Activated effector memory CD4-positive, alpha-beta T cell treated with Interleukin-2 at 50 U/mL for 16 hours (primary cell): Measurements from ENCODE around the gene PTPN23.
A peak's percentile ranks its signal among the peaks of the same experiment; 100 is the strongest.
"Not testable (repeated sequence)": the region's sequence is repeated elsewhere in the genome, so short reads cannot be mapped to it uniquely, and the experiment has no call there.

Source experiments
- DNase-seq: peaks from one replicate; pipeline ENCODE4 v3.0.0-alpha.2; 2020

PTPN23 gene, protein sequence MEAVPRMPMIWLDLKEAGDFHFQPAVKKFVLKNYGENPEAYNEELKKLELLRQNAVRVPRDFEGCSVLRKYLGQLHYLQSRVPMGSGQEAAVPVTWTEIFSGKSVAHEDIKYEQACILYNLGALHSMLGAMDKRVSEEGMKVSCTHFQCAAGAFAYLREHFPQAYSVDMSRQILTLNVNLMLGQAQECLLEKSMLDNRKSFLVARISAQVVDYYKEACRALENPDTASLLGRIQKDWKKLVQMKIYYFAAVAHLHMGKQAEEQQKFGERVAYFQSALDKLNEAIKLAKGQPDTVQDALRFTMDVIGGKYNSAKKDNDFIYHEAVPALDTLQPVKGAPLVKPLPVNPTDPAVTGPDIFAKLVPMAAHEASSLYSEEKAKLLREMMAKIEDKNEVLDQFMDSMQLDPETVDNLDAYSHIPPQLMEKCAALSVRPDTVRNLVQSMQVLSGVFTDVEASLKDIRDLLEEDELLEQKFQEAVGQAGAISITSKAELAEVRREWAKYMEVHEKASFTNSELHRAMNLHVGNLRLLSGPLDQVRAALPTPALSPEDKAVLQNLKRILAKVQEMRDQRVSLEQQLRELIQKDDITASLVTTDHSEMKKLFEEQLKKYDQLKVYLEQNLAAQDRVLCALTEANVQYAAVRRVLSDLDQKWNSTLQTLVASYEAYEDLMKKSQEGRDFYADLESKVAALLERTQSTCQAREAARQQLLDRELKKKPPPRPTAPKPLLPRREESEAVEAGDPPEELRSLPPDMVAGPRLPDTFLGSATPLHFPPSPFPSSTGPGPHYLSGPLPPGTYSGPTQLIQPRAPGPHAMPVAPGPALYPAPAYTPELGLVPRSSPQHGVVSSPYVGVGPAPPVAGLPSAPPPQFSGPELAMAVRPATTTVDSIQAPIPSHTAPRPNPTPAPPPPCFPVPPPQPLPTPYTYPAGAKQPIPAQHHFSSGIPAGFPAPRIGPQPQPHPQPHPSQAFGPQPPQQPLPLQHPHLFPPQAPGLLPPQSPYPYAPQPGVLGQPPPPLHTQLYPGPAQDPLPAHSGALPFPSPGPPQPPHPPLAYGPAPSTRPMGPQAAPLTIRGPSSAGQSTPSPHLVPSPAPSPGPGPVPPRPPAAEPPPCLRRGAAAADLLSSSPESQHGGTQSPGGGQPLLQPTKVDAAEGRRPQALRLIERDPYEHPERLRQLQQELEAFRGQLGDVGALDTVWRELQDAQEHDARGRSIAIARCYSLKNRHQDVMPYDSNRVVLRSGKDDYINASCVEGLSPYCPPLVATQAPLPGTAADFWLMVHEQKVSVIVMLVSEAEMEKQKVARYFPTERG (N-terminal part only)

DNA sequence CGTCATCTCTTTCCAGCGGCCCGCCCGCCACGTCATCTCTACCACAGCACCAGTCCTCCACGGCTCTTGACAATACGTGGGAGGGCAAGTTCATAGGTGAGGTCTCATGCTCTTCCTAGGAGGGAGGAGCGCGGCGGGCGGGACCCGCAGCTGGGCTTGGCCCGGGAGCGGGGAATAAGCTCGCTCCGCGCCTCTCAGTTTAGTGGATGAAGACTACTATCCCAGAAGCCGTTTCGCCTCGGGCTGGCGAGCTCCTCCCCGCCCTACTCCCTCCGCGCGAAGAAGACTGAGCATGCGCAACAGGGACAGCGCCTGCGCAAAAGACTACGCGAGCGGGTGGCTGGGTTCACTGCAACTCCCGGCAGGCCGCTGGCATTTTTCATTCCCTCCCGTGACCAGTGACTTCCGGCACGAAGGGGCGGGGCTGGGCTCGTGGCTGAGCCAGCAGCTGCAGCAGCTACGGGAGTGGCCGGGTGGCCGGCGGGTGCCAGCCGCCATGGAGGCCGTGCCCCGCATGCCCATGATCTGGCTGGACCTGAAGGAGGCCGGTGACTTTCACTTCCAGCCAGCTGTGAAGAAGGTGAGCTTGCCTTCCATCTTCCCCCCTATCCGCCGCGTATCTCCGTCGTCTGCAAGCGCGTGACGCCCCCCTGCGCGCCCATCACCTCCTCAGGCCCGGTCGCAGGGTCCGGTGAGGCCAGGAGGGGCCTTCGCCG, at the start of gene PTPN23:
Gene PTPN23 (plus strand): TSS at position 421 of the 716 bp plus-strand sequence. CDS start 76 bp downstream, at position 497.
- DNase-seq: peak; percentile 99

DNA sequence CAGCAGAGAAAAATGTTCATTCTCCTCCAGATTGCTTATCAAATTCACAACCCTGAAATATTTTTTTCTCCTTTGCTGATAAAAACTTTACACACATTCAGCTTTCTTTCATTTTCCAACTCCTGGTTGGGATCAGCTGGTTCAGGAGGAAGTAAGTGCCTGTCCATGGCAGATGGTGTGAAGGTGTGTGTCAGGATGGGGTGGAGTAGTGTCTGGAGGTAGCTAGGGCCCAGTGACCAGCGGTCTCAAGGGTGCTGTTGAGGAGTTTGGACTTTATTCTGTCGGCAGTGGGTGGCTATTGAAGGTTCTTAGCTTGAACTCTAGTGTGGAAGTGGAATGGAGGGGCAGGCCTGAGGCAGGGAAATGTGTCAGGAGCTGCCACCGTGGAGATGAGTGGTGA, 46.9 kb upstream of the PTPN23 start:
- DNase-seq: no peak

DNA sequence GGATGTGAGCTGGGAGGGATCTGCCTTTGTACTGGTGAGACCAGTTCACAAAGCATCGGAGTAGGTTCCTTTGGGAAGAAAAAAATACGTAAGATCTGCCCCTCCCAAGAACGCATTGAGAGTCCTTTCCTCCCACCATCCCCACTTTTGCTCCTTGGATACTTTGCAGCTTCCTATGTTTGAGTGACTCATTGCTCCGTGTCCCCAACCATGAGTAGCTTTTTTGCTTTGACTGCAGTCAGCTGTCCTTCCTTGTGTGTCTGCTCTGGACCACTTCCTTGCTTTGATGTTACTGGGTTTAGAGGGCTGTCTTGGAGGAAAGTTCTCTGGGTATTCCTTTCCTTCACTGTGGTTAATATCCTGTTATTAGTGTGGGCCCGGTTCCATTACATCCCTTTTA, 43.2 kb upstream of the PTPN23 start:
- DNase-seq: no peak

DNA sequence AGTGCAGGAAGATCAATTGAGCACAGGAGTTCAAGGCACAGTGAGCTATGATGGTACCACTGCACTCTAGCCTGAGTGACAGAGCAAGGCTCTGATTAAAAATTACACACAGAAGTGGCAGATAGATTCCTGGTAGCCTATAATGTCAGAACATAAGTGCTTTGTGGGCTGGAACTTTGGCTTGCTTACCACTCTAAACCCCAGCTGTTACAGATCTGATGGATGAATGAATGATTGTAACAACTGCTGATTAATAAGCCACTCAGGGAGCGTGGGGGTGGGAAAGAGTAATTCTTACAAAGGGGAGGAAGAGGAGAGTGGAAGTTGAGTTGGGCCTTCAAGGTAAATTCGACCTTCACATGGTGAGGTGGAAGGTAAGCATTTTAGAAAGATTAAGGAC, 40.9 kb upstream of the PTPN23 start:
- no peak for DNase-seq

DNA sequence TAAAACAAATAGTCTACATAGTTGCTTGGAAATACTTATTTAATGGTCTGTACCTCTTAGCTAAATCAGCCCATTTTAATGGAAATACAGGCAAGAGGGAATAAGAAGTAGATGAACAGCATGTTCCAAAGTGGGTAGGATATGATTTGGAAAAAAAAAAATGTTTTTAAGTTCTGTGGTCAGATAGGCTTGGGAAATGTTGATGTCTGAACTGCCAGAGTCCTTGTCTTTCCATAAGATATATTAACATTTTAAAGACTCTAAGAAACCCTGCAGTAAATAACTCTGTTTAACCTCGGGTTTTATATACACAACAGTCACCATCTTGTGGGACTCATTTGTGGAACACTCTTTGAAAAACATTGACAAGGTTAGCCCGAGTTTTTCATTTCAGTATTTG, 40.0 kb upstream of the PTPN23 start:
- no peak for DNase-seq

DNA sequence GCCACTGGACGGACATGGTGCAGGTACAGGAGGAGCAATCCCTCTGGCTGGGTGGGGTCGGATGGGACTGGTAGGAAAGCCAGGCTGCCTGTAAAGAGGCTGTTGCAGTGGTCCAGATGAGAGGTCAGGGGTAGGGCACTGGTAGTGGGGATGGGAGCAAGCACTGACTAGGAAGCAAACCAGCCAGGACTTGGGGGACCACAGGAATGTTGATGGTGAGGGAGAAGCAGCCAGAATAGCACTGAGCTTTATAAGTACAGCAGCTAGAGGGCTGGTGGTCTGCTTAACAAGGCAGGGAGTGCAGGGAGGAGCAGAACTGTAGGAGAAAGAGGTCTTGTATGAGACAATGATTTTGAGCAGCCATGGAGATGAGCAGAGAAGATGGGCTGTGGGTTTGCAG, 38.7 kb upstream of the PTPN23 start:
- DNase-seq: no peak

DNA sequence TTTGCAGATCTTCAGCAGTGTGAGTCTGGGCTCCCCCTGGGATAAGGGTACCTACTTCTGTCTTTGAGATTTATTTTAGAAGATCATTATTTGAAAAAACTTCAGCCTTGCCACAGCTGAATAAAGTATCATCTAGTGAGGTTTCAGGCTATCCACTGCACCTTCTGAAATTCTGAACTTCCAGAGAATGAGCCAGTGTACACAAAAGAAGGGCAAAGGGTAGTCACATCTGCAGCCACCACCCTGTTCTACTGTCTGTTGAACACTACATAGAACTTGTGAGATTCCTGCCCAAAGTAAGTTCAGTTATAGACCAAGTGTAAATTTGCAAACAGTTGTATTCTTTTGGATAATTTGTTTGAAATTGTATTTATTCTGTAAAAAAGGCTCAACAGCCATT, 38.0 kb upstream of the PTPN23 start:
- DNase-seq: no peak

DNA sequence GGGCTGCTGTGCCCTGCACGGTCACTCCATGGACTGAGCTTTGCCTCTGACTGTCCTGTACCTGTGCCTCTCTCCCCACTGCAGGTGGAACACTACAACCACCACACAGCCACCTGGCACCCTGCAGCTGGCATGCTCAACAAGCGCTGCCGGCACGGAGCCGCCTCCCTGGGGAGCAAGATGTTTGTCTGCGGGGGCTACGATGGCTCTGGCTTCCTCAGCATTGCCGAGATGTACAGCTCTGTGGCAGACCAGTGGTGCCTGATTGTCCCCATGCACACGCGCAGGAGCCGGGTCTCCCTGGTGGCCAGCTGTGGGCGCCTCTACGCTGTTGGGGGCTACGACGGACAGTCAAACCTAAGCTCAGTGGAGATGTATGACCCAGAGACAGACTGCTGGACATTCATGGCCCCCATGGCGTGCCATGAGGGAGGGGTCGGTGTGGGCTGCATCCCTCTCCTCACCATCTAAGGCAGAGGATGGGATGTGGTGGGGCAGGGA, 37.3 kb upstream of the PTPN23 start:
- no peak for DNase-seq

DNA sequence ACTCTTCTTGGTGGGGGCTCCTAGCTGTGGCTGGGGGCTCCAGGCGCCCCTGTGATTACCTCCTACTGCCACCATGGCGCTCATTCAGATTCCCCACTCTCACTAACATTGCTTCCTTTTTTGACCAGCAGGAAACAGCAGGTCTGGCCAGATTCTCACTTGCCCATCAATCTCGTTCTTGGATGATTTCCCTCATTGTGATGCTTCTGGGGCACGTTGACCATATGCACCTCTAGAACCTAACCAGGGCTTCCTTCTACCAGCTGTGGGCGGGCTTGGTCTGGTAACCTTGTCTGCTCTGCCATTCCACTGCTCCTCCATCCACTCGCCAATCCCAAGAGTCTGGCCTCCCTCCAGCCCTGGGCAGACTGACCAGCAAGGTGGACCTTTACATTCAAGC, 35.9 kb upstream of the PTPN23 start:
- DNase-seq: no peak

DNA sequence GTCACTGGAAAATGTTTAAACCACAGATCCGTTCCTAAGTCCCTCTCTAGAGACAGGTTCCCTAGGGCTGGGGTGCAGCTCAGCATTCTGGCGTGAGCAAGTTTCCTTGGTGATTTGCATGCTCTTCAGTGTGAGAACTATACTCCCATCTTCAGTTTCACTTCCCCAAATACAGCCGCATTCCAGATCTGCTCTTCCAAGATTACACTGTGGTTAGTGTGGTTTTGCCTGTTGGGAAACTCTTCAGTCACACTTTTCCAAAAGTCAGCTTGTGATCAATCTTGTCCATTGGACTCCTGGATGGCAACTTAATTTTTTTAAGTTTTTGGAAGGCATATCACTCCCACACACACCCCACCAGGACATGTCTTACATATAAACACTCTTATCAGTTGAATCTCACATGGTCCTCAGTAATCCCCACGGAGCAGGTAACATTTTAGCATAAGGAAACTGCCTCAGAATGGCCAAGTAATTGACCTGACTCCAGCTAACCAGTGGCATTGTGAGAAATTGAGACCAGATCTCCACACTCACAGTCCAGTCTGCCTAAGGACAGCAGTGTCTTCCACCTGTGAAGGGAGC, 33.5 kb upstream of the PTPN23 start:
- DNase-seq: no peak

DNA sequence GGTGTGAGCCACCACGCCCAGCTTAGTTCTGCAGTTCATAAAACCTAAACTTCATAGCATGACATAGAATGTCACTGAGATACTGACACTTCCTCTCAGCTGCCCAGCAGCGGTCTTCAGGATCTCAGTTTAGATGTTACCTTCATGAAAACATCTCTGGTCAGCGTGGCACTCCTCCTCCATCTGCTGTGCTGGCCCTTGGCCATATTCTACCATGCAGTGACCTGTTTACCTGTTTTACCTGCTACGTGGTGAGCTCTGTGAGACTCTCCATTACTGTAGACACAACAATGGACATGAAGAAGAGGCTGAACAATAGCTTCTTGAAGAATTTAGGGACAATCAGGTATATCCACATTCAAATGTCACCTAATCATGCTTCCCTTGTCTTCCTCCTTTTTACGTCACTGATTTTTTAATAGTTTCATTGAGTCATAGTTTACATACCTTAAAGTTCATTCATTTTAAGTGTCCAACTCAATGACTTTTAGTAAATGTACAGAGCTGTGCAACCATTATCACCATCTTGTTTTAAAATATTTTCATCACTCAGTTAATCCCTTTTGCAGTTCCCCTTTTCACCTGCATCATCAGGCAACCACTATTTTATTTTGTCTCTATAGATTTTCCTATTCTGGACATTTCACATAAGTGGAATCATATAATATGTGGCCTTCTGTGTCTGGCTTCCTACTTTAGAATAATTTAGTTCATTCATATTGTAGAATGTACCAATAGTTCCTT, 32.2 kb upstream of the PTPN23 start:
- no peak for DNase-seq

DNA sequence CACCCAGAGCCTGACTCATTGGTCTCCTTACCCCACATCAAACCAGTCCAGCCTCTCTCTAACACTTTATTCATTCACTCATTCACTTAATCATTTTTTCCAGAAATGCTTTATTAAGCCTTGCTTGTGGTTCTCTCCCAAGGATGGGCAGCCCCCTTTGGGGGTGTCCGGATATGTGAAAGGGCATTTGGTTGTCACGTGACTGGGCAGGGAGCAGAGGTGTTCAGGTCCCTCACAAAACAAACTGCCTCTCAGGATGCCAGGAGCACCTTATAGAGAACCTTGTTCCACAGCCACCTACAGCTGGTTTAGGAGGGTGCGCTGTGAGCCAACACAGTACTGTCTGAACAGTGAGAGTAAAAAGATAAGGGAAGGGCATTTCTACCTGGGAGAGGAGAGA, 25.8 kb upstream of the PTPN23 start:
- no peak for DNase-seq

DNA sequence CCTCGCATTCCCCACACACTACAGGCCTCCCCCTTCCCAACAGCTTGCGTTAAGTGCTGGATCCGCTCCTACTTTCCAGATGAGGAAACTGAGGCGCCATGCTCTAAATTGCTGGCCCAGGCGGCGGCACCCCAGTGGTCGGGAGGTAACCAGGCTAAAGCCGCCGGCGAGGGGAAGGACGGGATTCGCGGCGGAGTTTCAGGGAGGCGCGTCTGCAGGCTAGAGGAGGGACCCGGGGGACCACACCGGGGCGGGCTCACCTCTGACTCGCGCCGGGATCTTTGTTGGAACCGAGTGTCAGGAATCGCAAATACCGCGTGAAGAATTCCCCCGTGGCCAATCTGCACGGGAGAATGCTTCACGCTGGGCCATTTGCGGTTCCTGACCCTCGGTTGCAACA, 24.6 kb upstream of the PTPN23 start:
- no peak for DNase-seq

DNA sequence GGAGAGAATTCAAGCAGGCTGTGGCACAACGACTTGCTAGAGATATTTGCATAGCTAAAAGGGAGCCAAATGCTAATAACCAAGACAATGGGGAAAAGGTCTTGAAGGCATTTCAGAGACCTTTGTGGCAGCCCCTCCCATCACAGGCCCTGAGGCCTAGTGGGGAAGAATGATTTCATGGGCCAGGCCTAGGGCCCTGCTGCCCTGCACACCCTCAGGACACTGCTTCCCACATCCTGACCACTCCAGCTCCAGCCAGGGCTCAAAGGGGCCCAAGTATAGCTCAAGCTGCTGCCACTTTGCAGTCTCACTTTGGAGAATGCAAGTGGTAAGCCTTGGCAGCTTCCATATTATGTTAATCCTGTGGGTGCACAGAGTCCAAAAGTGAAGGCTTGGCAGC, 21.5 kb upstream of the PTPN23 start:
- no peak for DNase-seq

DNA sequence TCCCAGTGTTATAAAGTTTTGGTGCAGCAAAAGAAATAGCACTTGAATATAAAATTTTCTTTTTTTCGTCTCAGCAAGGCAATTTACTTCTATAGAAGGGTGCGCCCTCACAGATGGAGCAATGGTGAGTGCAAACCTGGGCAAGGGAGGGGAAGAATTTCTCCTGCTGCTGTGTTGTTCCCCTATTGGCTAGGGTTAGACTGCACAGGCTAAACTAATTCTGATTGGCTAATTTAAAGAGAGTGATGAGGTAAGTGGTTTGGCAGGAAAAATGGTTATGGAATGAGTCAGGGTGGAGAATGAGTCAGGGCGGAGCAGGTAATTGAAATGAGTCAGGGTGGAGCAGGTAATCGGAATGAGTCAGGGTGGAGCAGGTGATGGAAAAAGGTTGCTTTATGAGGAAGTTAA, 20.7 kb upstream of the PTPN23 start:
- not testable (repeated sequence) for DNase-seq

DNA sequence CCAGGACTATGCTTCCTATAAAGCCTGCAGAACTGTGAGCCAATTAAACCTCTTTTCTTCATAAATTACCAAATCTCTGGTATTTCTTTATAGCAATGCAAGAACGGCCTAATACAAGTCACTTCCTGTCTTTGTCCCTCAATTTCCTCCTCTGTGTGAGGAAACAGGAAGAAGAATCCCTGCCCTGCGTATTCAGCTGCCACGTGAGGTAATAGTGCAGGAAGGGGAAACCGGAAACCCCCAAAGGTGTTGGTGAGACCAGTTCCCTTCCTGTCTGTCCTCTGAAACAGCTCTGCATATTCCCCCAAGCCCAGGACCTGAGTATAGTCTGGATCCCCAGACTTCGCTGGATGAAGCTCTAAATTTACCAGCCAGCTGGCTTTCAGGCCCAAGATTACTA, 18.1 kb upstream of the PTPN23 start:
- DNase-seq: no peak

DNA sequence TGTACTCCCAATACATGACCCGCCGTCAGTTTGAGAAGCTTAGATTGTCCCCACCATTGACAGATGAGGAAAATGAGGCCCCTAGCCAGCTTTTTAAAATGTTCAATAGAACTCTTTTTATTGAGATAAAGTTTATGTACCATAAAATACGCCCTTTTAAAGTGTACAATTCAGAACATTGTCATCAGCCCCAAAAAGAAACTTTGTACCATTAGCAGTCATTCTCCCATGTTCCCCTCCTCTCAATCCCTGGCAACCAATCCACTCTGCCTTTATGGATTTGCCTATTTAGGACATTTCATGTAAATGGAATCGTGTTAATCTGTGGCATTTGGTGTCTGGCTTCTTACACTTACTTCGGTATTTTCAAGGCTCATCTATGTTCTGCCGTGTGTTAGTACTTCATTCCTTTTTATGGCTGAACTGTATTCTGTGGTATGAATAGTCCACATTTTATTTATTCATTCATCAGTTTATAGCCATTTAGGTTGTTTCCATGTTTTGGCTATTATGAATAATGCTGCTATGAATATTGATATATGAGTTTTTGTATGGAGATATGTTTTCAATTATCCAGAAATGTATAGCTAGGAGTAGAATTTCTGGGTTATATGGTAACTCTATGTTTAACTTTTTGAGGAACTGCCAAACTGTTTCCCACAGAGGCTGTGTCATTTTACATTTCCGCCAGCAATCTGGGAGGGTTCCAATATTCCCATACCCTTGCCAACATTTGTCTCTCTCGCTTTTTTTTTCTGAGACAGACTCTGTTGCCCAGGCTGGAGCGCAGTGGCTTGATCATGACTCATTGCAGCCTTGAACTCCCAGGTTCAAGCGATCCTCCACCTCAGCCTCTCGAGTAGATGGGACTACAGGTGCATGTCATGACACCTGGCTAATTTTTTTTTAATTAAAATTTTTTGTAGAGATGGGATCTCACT, 15.3 kb upstream of the PTPN23 start:
- DNase-seq: no peak

DNA sequence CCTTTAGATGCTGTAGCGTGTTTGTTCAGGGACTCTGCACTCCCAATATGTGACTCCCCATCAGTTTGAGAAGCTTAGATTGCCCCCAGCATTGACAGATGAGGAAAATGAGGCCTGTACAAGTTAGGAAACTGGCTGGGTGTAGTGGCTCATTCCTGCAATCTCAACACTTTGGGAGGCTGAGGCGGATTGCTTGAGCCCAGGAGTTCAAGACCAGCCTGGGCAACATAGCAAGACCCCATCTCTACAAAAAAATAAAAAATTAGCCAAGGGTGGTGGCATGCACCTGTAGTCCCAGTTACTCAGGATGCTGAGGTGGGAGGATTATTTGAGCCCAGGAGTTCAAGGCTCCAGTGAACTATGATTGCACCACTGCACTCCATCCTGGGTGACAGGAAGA, 14.0 kb upstream of the PTPN23 start:
- no peak for DNase-seq

DNA sequence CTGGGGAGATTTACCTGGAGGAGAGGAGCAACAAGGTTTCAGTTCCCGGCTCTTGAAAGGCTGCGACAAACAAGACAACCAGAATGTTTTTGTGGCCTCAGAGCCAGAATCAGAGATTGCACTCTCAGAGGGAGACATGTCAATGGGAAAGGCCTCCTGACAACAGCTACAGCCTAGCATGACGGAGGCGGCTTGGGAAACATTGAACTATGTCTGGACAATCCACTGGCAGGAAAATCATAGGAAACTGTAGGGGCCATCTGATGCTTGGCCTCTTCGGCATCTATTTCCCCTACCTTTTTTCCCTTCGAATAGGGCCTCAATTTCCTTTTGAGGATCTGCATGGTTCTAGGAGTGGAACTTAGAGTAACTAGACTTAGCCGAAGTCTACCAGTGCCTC, 13.2 kb upstream of the PTPN23 start:
- no peak for DNase-seq

DNA sequence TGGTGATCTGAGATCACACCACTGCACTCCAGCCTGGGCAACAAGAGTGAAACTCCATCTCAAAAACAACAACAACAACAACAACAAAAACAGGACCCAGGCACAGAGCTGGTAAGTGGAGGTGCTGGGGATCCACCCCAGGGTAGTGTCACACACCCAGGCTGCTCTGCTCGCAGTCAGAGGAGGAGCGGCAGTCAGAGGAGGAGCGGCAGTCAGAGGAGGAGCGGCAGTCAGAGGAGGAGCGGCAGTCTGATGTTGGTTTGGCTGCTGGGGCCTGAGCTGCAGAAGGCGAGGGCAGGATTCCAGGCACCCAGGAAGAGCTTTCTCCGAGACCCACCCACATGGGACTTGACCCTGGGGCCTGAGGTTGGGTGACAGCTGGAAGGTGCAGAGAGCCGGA, 10.8 kb upstream of the PTPN23 start:
- not testable (repeated sequence) for DNase-seq
